Stimulated activated CD4-positive, alpha-beta T cell treated with anti-CD3 and anti-CD28 coated beads, Interleukin-12 subunit alpha, Interleukin-12 subunit beta, amount 100 ng/mL, for 24 hours (primary cell): Measurements from ENCODE around the gene KIF6.

ENCODE experiments used
- DNase-seq, 2 experiments: peaks; one replicate each; pipeline ENCODE4 v3.0.0-alpha.2; 2020; ENCODE audit warnings: low read depth in 2 of 2

Gene KIF6

GRCh38 chr6:39452306-39453145 is 272.7 kb downstream of the KIF6 start:
- DNase-seq = no peak

- DNase-seq = no peak
Measured at GRCh38 chr6:39451831-39452230, 273.4 kb downstream of the KIF6 start.

DNA sequence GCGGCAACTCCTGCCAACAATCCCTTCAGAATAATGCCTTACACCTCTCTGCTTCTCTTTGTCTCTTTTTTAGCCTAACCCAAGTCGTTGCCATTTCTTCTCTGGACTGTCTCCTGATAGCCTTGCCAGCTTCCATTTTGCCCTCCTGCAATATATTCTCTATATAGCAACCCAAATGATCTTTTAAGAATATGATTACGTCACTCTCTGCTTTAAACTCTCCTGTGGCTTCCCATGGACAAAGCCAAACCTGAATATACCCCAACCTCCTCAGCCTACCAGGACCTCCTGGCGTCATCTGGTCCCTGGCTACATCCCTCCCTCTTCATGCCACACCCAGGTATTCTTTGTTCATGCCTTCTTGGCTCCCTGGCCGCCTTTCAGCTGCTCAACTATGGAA is 276.2 kb downstream of the KIF6 start:
- no peak for DNase-seq

- DNase-seq = no peak
Measured at GRCh38 chr6:39446909-39447308, 278.3 kb downstream of the KIF6 start.

DNA sequence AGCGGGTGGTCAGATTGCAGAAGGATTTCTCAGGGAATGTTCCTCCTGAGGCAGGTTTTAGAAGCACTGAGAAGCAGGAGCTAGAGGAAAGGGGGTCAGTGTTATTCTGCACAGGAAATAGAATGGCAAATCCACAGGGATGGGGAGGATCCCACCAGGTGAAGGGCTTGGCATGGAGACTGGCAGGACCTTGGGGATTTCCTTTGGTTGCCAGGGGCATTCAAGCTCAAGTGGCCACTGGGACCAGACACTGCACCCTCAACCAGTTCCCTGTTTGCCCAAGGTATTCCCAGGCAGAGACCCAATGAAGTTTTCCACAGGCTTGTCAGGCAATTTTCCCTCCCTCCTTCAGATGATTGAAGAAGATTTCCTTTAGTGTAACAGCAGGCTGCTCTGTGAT is 279.5 kb downstream of the KIF6 start:
- no peak for DNase-seq

GRCh38 chr6:39444479-39445019 is 280.7 kb downstream of the KIF6 start:
- DNase-seq = no peak

DNA sequence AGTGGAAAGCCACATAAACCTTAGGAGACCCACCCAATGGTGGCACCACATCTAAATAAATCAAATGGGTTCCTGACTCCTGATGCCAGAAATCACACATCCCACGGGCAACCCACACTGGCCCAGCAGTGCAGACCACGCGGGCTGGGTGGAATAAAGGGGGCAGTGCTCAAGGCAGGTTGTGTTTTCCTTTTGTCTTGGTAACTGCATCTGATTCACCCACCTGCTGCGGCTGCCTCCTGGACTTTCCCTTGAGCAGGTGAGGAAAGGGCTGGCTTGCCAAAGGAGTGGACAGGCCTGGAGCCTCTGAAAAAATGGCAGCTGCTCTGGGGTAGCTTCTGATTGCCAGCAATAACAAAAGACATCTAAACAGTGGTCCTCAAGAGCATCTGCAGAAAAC is 283.2 kb downstream of the KIF6 start:
- no peak for DNase-seq

- no peak for DNase-seq
Measured at GRCh38 chr6:39441301-39441700, 283.9 kb downstream of the KIF6 start.

GRCh38 chr6:39440039-39440426 is 285.2 kb downstream of the KIF6 start:
- no peak for DNase-seq

DNA sequence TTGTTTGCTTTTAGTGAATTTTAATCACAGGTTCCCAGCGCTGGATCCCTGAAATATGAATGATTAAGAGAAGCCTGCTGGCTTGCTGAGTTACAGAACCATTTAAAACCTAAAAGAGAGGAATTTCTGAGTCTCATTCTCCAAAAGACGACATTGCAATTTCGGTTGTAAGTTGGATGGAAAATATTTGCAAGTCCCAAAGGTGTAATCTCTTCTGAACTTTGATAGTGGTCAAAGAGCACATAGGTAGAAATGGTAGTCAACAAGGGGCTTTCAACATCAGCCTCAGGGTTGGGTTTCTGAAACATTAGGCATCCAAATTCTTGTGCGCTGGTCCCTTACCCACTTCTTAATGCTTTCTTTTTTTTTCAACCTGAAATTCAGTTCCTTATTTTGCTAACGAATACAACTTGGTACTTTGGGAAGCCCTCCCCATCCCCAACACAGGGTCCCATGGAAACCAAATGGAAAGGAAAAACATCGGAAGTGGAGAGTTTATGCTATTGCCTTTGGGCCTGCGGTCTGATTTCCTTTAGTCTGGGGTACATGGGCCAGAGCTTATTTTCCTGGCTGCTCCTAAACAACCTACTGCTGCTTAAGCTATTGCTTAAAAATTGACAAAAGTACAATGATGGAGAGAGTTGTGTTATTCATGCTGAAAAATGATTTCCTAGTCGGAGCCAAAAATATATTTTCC is 285.7 kb downstream of the KIF6 start:
- DNase-seq = no peak

DNA sequence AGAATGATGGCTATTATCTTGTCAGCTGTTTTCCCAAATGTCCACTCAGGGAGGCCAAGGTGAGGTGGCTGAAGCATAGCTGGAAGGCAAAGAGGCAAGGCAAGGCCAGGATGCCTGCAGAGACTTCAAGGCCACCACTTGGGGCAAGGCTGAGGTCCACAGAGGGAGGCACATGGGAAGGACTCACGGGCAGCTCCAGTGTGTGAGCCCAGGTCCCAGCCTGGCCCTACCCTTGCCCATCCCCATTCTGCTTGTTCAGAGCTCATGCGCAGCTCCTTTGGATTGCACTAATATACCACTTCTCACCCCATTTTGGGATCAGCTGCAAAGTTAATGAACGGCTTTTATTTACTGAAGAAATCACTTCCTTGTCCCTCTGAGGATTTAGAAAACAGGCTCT is 291.6 kb downstream of the KIF6 start:
- no peak for DNase-seq

- DNase-seq = no peak
Measured at GRCh38 chr6:39432330-39433025, 292.7 kb downstream of the KIF6 start.

DNA sequence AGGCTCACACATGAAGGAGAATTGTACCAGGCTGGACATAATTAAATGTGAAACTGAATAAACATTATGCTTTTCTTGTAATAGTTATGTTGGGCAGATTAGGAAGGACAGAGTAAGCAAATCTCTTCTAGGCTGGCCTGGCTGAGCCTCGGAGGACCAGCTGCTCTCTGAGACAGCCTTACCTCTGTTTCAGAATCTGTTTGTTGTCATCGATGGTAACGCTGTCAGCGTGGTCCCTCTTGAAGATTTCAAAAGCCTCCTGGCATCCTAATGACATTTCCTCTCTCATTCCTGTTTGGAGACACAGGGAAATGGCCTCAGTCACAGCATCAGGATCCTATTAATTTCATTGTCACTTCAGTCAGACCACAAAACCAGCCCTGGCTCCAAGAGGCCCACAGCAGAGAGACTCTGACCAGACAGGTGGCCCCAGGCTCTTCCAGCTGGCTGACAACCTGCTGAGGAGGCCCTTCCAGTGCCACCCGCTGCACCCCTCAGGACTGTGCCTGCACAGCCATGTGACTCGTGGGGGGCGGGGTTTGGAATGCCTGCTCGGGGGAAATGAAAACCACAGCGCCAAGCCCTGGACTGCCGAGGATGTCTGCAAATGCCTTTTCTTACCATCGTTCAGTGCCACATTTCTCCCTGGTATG is 294.2 kb downstream of the KIF6 start:
- peak in 1 of 2 experiments; percentile 5 for DNase-seq

GRCh38 chr6:39430446-39430845 is 294.8 kb downstream of the KIF6 start:
- DNase-seq = no peak

DNA sequence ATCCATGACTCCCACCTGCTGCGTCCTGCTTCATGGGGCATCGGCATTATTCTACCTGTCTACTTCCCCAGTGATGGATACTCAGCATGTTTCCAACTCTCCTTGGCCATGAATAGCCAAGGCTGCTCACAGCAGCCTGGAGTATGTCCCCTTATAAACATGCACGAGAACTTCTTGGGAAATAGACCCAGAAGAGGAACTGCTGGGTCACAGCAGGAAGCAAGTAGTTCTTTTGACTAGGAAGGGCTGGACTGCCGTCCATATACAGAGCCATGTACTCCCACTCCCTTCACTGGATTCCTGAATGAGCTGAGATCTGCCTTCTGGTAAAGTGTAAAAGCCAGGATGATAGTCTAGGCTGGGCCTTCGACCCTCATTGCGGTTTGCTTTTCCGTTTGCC is 296.4 kb downstream of the KIF6 start:
- DNase-seq = no peak

DNA sequence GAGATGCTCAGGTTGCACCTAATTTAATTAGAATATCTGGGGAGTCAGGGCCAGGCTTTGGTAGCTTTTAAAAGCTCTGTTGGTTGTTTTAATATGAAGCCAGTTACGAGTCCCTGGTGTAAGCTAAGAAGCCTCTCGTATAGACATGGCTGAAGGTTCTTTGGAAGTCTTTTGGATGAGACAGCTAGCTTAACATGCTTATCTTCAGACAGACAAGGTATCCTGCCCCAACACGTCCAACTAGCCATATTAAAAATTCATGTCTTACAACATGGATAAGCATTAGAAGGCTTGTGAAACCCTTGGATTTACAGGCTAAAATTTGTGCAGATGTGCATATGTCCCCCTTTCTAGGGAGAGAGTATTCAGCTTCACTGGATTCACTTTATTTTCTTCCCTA is 297.1 kb downstream of the KIF6 start:
- DNase-seq = no peak

GRCh38 chr6:39426073-39426456 is 299.1 kb downstream of the KIF6 start:
- no peak for DNase-seq

- no peak for DNase-seq
Measured at GRCh38 chr6:39425346-39426072, 299.7 kb downstream of the KIF6 start.

DNA sequence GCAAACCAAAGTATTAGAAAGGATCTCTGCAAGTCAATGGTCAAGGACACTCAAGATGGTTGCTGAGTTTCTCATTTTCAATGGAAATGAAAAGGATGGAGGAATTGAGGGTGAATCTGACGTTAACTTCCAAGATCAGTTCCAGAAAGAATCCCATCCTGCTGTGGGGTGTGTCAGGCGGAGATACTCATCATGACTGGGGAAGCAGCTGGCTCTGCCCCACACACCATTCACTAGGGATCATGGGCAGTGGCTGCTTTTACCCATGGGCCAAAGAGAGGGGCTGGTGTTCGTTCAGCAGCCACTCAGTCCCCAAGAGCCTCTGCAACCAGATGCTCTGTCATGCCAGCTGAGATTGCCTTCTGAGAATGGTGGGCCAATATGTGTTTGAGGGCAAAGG is 300.4 kb downstream of the KIF6 start:
- DNase-seq = no peak

DNA sequence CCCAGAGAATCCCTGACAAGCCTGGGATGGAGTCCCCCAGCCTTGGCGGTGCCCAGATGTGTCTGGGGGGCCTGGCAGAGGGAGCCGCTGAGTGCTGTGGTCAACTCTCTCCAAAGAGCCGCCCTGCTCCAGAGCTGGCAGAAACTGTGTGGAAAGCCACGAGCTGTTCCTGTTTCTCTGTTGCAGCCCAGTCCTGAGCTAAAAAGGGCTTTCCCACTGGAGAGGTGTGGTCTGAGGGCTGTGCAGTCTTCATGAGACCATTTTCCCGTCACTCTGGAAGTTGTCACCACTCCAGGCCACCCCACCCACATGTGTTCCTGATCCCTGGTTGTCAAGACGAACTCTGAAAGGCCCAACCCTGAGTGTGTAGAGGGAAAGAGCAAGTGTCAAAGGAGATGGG is 303.0 kb downstream of the KIF6 start:
- DNase-seq = no peak
